Activated CD8-positive, alpha-beta memory T cell treated with anti-CD3 and anti-CD28 coated beads, Interleukin-2, amount 10 ng/mL, durations not matched to agents 7 days and 5 days (primary cell): ENCODE results near the gene PRSS23. TPM values are rescaled to one million over a fixed set of nuclear protein-coding genes. Genes with fewer than 3 reads are reported as not detected.
"Not testable (repeated sequence)": the region's sequence is repeated elsewhere in the genome, so short reads cannot be mapped to it uniquely, and the experiment has no call there.

Experiments
- ATAC-seq: fragments of 150-1000 bp; cut with Tn5 transposase; one replicate; pipeline ENCODE4 v1.10.0; 2021; ENCODE audit warnings: moderate library complexity
- CTCF ChIA-PET: fragments of 350-600 bp; sonication (Branson Sonifier 250); formaldehyde crosslinking; loops from one replicate; lab custom pipeline; 2021; ENCODE audit warnings: antibody characterized with exemption; lab: Charles Lee
- DNase-seq: peaks from one replicate; pipeline ENCODE4 v3.0.0-alpha.2; 2020
- H3K27ac Mint-ChIP-seq: one replicate; pipeline ENCODE4 v1.8.0; 2021; ENCODE audit warnings: mild to moderate bottlenecking, mixed read lengths
- H3K27me3 Mint-ChIP-seq: one replicate; pipeline ENCODE4 v1.8.0; 2021; ENCODE audit warnings: mixed read lengths
- H3K36me3 Mint-ChIP-seq: one replicate; pipeline ENCODE4 v1.8.0; 2021; ENCODE audit warnings: mild to moderate bottlenecking, mixed read lengths
- H3K4me1 Mint-ChIP-seq: one replicate; pipeline ENCODE4 v1.8.0; 2021; ENCODE audit warnings: mixed read lengths
- H3K4me3 Mint-ChIP-seq: one replicate; pipeline ENCODE4 v1.8.0; 2021; ENCODE audit warnings: mild to moderate bottlenecking, moderate library complexity, mixed read lengths
- H3K9me3 Mint-ChIP-seq: one replicate; pipeline ENCODE4 v1.8.0; 2022; ENCODE audit warnings: low read depth, mixed read lengths
- total RNA-seq, 2 experiments: library from RNA; stranded (reverse); gene quantifications; one replicate each; pipeline ENCODE4 v1.2.3, GENCODE V29; 2021

PRSS23 gene
- total RNA-seq, 2 experiments from 2014 or later: 0.85 to 4.9 TPM

- no peak overlapping the region for H3K4me3 Mint-ChIP-seq
Observed at GRCh38 chr11:86809561-86809960, 9.2 kb downstream of the PRSS23 start.

GRCh38 chr11:86810288-86810687, 9.9 kb downstream of the PRSS23 start:
- CTCF ChIA-PET: interaction anchor here (1.1 kb wide), 1 partner anchor 202 kb away, joined by 3 read pairs; no protein-coding TSS in a partner anchor
- peaks cover 24% of the 10 kb centered on the region for H3K4me1 Mint-ChIP-seq
- H3K4me3 Mint-ChIP-seq: no peak overlapping the region
- H3K36me3 Mint-ChIP-seq: peaks cover 2% of the 10 kb centered on the region
- no peaks in the 10 kb centered on the region for H3K9me3 Mint-ChIP-seq
- H3K27me3 Mint-ChIP-seq: peaks cover 48% of the 10 kb centered on the region
- DNase-seq: no peak
- ATAC-seq: no peak
- H3K27ac Mint-ChIP-seq: no peak overlapping the region

More at GRCh38 chr11:86809561-86809960, 9.2 kb downstream of the PRSS23 start:
- Mint-ChIP-seq H3K4me1 (peaks cover 32% of the 10 kb centered on the region), H3K9me3 (no peaks in the 10 kb centered on the region), H3K27me3 (peaks cover 51% of the 10 kb centered on the region), H3K27ac (no peak overlapping the region), H3K36me3 (peaks cover 2% of the 10 kb centered on the region)
- DNase-seq (no peak), ATAC-seq (no peak)
- CTCF ChIA-PET: interaction anchor here (1.1 kb wide), 1 partner anchor 202 kb away, joined by 3 read pairs; no protein-coding TSS in a partner anchor

- DNase-seq (no peak), ATAC-seq (no peak)
- CTCF ChIA-PET: interaction anchor here (0.7 to 1.4 kb wide), 3 partner anchors 141 to 957 kb away, joined by 3 to 5 read pairs (median 4); partner anchors contain the start of gene CCDC83
- H3K27me3 Mint-ChIP-seq: peaks cover 62% of the 10 kb centered on the region
- H3K27ac Mint-ChIP-seq: no peak overlapping the region
- peaks cover 10% of the 10 kb centered on the region for H3K4me1 Mint-ChIP-seq
- no peaks in the 10 kb centered on the region for H3K9me3 Mint-ChIP-seq
- H3K36me3 Mint-ChIP-seq: no peaks in the 10 kb centered on the region
- H3K4me3 Mint-ChIP-seq: no peak overlapping the region
Observed at GRCh38 chr11:86811637-86812321, 11.4 kb downstream of the PRSS23 start.

- H3K4me3 Mint-ChIP-seq: no peak overlapping the region
Observed at GRCh38 chr11:86812322-86812670, 12.0 kb downstream of the PRSS23 start.

GRCh38 chr11:86812981-86813380, 12.6 kb downstream of the PRSS23 start:
- no peak for ATAC-seq
- Mint-ChIP-seq H3K4me3 (no peak overlapping the region), H3K9me3 (no peaks in the 10 kb centered on the region), H3K36me3 (no peaks in the 10 kb centered on the region), H3K4me1 (peaks cover 3% of the 10 kb centered on the region), H3K27ac (no peak overlapping the region), H3K27me3 (peaks cover 66% of the 10 kb centered on the region)
- DNase-seq: no peak
- CTCF ChIA-PET: interaction anchor here (1.3 to 1.4 kb wide), 2 partner anchors 9 to 205 kb away, joined by 4 read pairs; no protein-coding TSS in a partner anchor

More at GRCh38 chr11:86812322-86812670, 12.0 kb downstream of the PRSS23 start:
- H3K27ac Mint-ChIP-seq: no peak overlapping the region
- CTCF ChIA-PET: interaction anchor here (0.7 to 1.4 kb wide), 3 partner anchors 141 to 957 kb away, joined by 3 to 5 read pairs (median 4); partner anchors contain the start of gene CCDC83
- peaks cover 62% of the 10 kb centered on the region for H3K27me3 Mint-ChIP-seq
- ATAC-seq (no peak), DNase-seq (no peak)
- no peaks in the 10 kb centered on the region for H3K36me3 Mint-ChIP-seq
- H3K9me3 Mint-ChIP-seq: no peaks in the 10 kb centered on the region
- H3K4me1 Mint-ChIP-seq: peaks cover 6% of the 10 kb centered on the region

GRCh38 chr11:86814775-86815174, 14.4 kb downstream of the PRSS23 start:
- CTCF ChIA-PET: interaction anchor here (1.4 kb wide), 1 partner anchor 8 kb away, joined by 4 read pairs; no protein-coding TSS in a partner anchor
- no peak overlapping the region for H3K4me3 Mint-ChIP-seq
- H3K9me3 Mint-ChIP-seq: no peaks in the 10 kb centered on the region
- ATAC-seq (no peak), DNase-seq (no peak)
- H3K4me1 Mint-ChIP-seq: peaks cover 7% of the 10 kb centered on the region
- no peak overlapping the region for H3K27ac Mint-ChIP-seq
- no peaks in the 10 kb centered on the region for H3K36me3 Mint-ChIP-seq
- H3K27me3 Mint-ChIP-seq: peaks cover 63% of the 10 kb centered on the region

GRCh38 chr11:86815726-86816125, 15.4 kb downstream of the PRSS23 start:
- no peak for DNase-seq
- Mint-ChIP-seq H3K27ac (no peak overlapping the region), H3K4me1 (peaks cover 7% of the 10 kb centered on the region), H3K36me3 (no peaks in the 10 kb centered on the region), H3K9me3 (no peaks in the 10 kb centered on the region), H3K4me3 (no peak overlapping the region), H3K27me3 (peaks cover 59% of the 10 kb centered on the region)
- CTCF ChIA-PET: interaction anchor here (1.4 kb wide), 1 partner anchor 9 kb away, joined by 4 read pairs; no protein-coding TSS in a partner anchor
- no peak for ATAC-seq

- DNase-seq (no peak), ATAC-seq (no peak)
- Mint-ChIP-seq H3K36me3 (no peaks in the 10 kb centered on the region), H3K27me3 (peaks cover 57% of the 10 kb centered on the region), H3K9me3 (no peaks in the 10 kb centered on the region), H3K27ac (no peak overlapping the region), H3K4me1 (peaks cover 7% of the 10 kb centered on the region), H3K4me3 (no peak overlapping the region)
- CTCF ChIA-PET: interaction anchor here (1.4 kb wide), 2 partner anchors 10 to 29 kb away, joined by 3 to 4 read pairs; no protein-coding TSS in a partner anchor
Observed at GRCh38 chr11:86816251-86816726, 15.9 kb downstream of the PRSS23 start.

- CTCF ChIA-PET: interaction anchor here (1.0 to 1.9 kb wide), 2 partner anchors 13 to 363 kb away, joined by 3 to 9 read pairs; no protein-coding TSS in a partner anchor
- Mint-ChIP-seq H3K27ac (no peak overlapping the region), H3K4me3 (no peak overlapping the region), H3K9me3 (no peaks in the 10 kb centered on the region), H3K36me3 (no peaks in the 10 kb centered on the region), H3K4me1 (peaks cover 4% of the 10 kb centered on the region), H3K27me3 (peaks cover 48% of the 10 kb centered on the region)
- DNase-seq: no peak
- no peak for ATAC-seq
Observed at GRCh38 chr11:86818462-86819192, 18.3 kb downstream of the PRSS23 start.

GRCh38 chr11:86824139-86824538, 23.8 kb downstream of the PRSS23 start:
- H3K27ac Mint-ChIP-seq, H3K36me3 Mint-ChIP-seq, DNase-seq, H3K9me3 Mint-ChIP-seq, H3K4me1 Mint-ChIP-seq, H3K4me3 Mint-ChIP-seq, ATAC-seq, CTCF ChIA-PET: not testable (repeated sequence)
- H3K27me3 Mint-ChIP-seq: peaks cover 18% of the 10 kb centered on the region

GRCh38 chr11:86834376-86834775, 34.0 kb downstream of the PRSS23 start:
- H3K4me1 Mint-ChIP-seq, ATAC-seq, H3K36me3 Mint-ChIP-seq, H3K27ac Mint-ChIP-seq, CTCF ChIA-PET, H3K9me3 Mint-ChIP-seq, DNase-seq, H3K4me3 Mint-ChIP-seq: not testable (repeated sequence)
- H3K27me3 Mint-ChIP-seq: peaks cover 11% of the 10 kb centered on the region

- CTCF ChIA-PET: interaction anchor here (1.2 kb wide), 1 partner anchor 24 kb away, joined by 3 read pairs; no protein-coding TSS in a partner anchor
- not testable (repeated sequence) for H3K4me3 Mint-ChIP-seq, H3K9me3 Mint-ChIP-seq, ATAC-seq, H3K4me1 Mint-ChIP-seq, H3K27ac Mint-ChIP-seq, DNase-seq, H3K36me3 Mint-ChIP-seq
- H3K27me3 Mint-ChIP-seq: peaks cover 39% of the 10 kb centered on the region
Observed at GRCh38 chr11:86844762-86845508, 44.6 kb downstream of the PRSS23 start.
